Mucosa of rectum (tissue), 2 donors: ENCODE results near the gene NTSR1.

Experiments
- H3K27ac ChIP-seq, 2 donors: one replicate each; pipeline ENCODE4 v1.7.0; 2013; ENCODE audit warnings: inconsistent platforms in 2 of 2, low read depth in 2 of 2, low read length in 2 of 2
- H3K27me3 ChIP-seq, 2 donors: one replicate each; pipeline ENCODE4 v1.7.0; 2013; ENCODE audit warnings: low read length in 2 of 2; ENCODE audit not compliant: control insufficient read depth in 2 of 2, insufficient read depth in 2 of 2
- H3K36me3 ChIP-seq, 2 donors: one replicate each; pipeline ENCODE4 v1.7.0; 2013; ENCODE audit warnings: low read length in 2 of 2; ENCODE audit not compliant: control insufficient read depth in 2 of 2, insufficient read depth in 2 of 2
- H3K4me1 ChIP-seq, 2 donors: one replicate each; pipeline ENCODE4 v1.7.0; 2013; ENCODE audit warnings: low read length in 2 of 2, mild to moderate bottlenecking in 1 of 2; ENCODE audit not compliant: control insufficient read depth in 2 of 2, insufficient read depth in 2 of 2
- H3K4me3 ChIP-seq, 2 donors: one replicate each; pipeline ENCODE4 v1.7.0; 2013; ENCODE audit warnings: low read length in 2 of 2
- H3K9ac ChIP-seq, 2 donors: one replicate each; pipeline ENCODE4 v1.7.0; 2013; ENCODE audit warnings: low read length in 2 of 2, low read depth in 1 of 2, mild to moderate bottlenecking in 1 of 2
- H3K9me3 ChIP-seq, 2 donors: one replicate each; pipeline ENCODE4 v1.7.0; 2013; ENCODE audit warnings: low read length in 2 of 2; ENCODE audit not compliant: control insufficient read depth in 2 of 2
- donor health status: healthy.
- donor health status: Normal muscosa, but diverticular disease.

NTSR1 gene

DNA sequence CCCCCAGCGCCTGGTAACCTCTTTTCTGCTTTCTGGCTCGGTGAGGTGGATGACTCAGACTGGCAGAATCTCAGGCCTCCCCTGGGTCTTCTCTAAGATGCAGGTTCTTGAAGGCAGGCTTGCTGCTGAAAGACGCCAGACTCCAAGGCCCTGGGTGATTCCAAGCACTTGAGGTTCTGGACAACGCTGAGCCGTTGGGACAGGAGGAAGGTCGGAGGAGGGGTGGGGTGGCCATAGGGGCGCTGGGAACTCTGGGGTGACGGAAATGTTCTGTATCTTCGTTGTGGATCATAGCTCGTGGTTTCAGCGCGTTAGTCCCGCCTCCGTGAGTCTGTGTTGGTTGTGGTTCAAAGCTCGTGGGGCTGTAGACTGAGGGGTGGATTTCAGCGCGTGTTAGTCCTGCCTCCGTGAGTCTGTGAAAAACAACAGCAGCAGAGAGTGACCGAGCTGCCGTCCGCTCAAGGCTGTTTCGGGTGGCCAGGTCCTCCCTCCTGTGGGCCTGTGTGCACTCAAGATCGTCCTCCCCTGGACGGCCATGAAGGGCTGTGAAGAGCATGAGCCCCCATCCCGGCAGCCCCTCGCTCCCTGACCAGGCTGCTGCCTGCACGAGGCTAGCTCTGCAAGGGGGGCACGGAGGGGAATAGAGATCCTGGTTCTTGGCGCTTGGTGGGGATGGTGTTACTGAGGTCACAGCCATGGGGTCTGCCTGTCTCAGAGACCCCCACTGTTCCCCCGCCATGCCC lies 7.7 kb downstream of the NTSR1 start:
- Histone ChIP-seq H3K9ac (no peak overlapping the region), H3K4me3 (no peak overlapping the region), H3K36me3 (no peaks in the 10 kb centered on the region), H3K27ac (peak overlapping the region in 1 of 2 donors; percentile 16), H3K27me3 (no peaks in the 10 kb centered on the region), H3K9me3 (no peaks in the 10 kb centered on the region), H3K4me1 (peaks cover 0 to 2% of the 10 kb centered on the region in 2 donors)

DNA sequence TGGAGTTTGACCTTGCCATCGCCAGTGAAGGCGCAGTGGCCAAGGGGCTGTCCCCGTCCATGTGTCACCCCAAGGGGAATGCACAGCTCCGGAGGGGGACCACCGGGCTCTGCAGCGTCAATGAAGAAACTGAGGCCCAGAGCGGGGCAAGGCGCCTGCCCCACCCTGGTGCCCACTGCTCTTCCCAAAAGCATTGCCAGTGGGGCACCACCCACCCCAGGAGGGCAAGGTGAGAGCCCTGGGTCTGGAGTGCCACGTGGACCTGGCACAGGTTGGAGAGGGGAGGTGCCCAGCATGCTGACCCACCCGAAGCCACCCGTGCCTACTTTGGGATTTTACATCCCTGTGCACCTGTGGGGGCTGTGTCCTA lies 8.3 kb downstream of the NTSR1 start:
- no peaks in the 10 kb centered on the region for H3K9me3 ChIP-seq

DNA sequence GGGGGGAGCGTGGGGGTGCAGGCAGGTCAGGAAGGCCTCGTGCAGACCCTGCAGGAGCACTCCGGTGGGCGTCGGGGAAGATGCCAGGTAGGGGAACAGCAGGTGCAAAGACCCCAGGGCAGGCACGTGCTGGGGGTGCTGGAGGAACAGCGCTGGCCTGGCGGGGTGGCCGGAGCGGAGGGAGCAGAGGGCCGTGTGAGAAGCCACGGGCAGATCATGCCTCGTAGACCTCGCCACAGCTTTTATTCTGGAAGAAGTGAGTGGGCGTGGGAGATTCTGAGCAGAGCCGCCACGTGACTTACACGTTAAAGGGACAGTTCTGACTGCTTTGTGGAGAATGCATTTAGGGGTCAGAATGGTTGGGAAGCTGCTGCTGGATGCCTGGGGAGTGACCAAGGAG lies 9.3 kb downstream of the NTSR1 start:
- Histone ChIP-seq H3K36me3 (no peaks in the 10 kb centered on the region), H3K4me3 (no peak overlapping the region), H3K4me1 (peaks cover 0 to 2% of the 10 kb centered on the region in 2 donors), H3K27ac (no peak overlapping the region), H3K9ac (no peak overlapping the region), H3K27me3 (peaks cover 0 to 5% of the 10 kb centered on the region in 2 donors), H3K9me3 (no peaks in the 10 kb centered on the region)

More for the DNA sequence above, 8.3 kb downstream of the NTSR1 start:
- Histone ChIP-seq H3K9ac (no peak overlapping the region), H3K4me3 (no peak overlapping the region), H3K4me1 (peaks cover 0 to 2% of the 10 kb centered on the region in 2 donors), H3K27me3 (no peaks in the 10 kb centered on the region), H3K27ac (peak overlapping the region in 1 of 2 donors; percentile 7), H3K36me3 (no peaks in the 10 kb centered on the region)

DNA sequence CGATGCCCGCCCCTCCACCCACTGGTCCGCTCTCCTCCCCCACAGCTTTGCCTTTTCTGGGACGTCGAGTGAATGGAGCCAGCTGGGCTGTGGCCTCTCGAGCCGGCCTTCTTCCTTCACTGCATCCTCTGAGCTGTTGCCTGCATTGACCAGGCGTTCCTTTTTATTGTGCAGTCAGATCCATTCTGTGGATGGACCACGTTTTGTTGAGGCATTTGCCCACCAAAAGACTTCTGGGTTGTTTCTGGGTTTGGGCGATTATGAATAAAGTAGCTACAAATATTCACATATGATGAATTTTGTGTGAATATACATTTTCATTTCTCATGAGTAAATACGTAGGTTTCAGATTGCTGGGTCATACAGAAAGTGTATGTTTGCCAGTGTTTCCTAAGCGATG lies 9.9 kb downstream of the NTSR1 start:
- Histone ChIP-seq H3K27ac (no peak overlapping the region), H3K9me3 (no peaks in the 10 kb centered on the region), H3K4me1 (peaks cover 0 to 2% of the 10 kb centered on the region in 2 donors), H3K36me3 (no peaks in the 10 kb centered on the region), H3K9ac (no peak overlapping the region), H3K27me3 (peaks cover 0 to 5% of the 10 kb centered on the region in 2 donors), H3K4me3 (no peak overlapping the region)

DNA sequence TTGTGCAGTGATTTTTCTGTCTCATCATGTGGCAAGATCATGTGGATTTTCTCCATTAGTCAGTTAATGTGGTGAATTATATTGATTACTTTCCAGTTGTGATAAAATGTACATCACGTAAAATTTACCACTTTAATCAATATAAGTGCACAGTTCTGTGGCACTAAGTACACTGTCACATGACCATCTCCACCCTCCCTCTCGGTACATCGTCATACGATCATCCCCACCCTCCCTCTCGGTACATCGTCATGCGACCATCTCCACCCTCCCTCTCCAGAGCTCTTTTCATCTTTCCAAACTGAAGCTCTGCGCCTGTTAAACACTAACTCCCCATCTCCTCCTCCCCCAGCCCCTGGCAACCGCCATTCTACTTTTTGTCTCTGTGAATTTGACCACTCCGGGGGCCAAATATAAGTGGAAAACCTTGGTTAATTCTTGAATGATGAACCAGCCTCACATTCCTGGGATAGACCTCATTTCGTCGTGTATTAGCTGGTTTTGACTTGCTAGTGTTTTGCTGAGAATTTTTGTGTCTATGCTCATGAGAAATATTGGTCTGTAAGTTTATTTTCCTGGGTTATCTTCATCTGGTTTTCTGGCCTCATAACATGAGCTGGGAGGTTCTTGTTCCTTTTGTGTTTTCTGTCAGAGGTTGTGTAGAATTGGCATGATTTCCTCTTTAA lies 10.8 kb downstream of the NTSR1 start:
- H3K4me3 ChIP-seq, result no peak overlapping the region
- H3K27ac ChIP-seq, result no peak overlapping the region
- peaks cover 0 to 2% of the 10 kb centered on the region in 2 donors for H3K4me1 ChIP-seq
- H3K9ac ChIP-seq, result no peak overlapping the region
- H3K27me3 ChIP-seq, result peaks cover under 1 to 5% of the 10 kb centered on the region in 2 donors
- H3K36me3 ChIP-seq, result no peaks in the 10 kb centered on the region
- no peaks in the 10 kb centered on the region for H3K9me3 ChIP-seq

DNA sequence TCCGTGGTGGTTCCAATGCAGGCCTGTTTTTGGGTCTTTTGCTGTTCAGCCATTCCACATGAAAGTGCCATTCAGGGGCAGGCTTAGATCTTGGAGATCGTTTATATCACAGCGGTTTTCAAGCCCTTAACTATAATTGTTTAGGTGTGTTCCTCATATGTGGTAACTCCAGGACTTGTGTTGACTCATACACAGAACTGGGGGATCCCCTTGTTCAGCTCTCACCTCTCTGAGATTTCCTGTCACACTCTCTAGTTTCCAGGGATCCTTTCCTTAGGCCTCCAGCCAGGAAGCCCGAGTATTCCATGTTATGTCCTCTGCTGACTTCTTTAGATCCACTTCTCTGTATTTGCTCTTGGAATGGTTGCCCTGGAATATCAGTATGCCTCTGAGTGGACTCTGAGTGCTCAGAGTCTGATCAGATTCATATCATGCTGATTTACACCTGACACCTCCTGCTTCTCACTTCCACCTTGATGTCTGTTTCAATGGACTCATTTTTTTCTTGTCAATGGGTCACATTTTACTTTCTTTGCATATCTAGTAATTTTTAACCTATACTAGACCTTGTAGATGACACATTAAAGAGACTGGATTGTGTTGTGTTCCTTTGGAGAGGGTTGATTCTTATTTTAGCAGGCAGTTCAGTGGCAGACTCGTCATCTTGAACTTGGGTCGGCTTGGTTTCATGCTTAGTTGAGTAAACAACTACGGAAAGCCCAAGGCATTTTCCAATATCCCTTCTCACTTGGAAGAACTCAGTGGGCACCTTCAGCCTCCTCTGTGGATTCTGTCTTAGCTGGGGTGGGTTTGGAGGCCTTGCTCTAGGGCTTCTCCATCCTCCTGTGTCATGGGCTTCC lies 13.1 kb downstream of the NTSR1 start:
- no peak overlapping the region for H3K27ac ChIP-seq
- H3K27me3 ChIP-seq, result peaks cover 5 to 10% of the 10 kb centered on the region in 2 donors
- H3K9me3 ChIP-seq, result no peaks in the 10 kb centered on the region

DNA sequence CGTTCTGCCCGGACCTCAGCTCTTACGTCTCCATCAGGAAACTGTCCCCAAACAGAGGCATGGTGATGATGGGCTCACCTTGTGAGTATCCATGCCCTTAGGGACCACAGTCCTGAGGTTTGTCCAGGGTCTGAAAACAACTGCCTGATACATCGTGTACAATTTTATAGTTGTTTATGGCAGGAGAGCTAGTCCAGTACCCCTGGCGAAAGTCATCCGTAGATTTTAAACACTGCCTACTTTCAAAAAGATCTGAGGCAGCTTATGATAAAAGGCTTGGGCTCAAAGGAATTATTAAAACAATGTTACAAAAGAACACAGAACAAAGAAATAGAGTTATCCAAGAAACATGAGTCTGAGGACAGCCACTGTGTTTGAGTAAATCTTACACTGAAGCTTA lies 14.0 kb downstream of the NTSR1 start:
- no peaks in the 10 kb centered on the region for H3K4me1 ChIP-seq
- H3K9ac ChIP-seq, result no peak overlapping the region

More for the DNA sequence above, 13.1 kb downstream of the NTSR1 start:
- peaks cover 0 to 2% of the 10 kb centered on the region in 2 donors for H3K4me1 ChIP-seq
- no peak overlapping the region for H3K4me3 ChIP-seq
- no peak overlapping the region for H3K9ac ChIP-seq
- no peaks in the 10 kb centered on the region for H3K36me3 ChIP-seq

DNA sequence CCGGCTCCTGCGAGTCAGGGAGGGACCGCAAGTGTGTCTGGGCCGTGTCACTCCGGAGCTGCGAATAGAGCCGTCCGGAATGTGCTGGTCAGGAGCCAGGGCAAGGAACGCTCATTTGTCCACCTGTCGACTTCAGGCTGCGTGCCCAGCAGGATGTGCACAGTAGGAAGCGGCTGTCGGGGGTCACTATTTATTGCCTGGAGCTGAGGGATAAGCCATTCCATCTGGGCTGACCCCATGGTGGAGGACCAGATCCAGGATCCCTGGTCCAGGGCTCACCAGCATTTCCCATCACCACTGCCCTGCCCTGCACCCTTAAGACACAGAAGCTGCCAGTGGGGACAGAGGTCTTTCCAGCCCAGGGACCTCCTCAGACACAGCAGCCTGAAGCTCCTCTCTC lies 14.7 kb downstream of the NTSR1 start:
- H3K27me3 ChIP-seq, result peaks cover 5 to 10% of the 10 kb centered on the region in 2 donors
- H3K4me3 ChIP-seq, result no peak overlapping the region
- no peak overlapping the region for H3K9ac ChIP-seq
- no peaks in the 10 kb centered on the region for H3K9me3 ChIP-seq
- no peaks in the 10 kb centered on the region for H3K4me1 ChIP-seq
- no peaks in the 10 kb centered on the region for H3K36me3 ChIP-seq
- H3K27ac ChIP-seq, result no peak overlapping the region

More for the DNA sequence above, 14.0 kb downstream of the NTSR1 start:
- Histone ChIP-seq H3K27me3 (peaks cover 5 to 10% of the 10 kb centered on the region in 2 donors), H3K9me3 (no peaks in the 10 kb centered on the region), H3K4me3 (no peak overlapping the region), H3K27ac (no peak overlapping the region), H3K36me3 (no peaks in the 10 kb centered on the region)

DNA sequence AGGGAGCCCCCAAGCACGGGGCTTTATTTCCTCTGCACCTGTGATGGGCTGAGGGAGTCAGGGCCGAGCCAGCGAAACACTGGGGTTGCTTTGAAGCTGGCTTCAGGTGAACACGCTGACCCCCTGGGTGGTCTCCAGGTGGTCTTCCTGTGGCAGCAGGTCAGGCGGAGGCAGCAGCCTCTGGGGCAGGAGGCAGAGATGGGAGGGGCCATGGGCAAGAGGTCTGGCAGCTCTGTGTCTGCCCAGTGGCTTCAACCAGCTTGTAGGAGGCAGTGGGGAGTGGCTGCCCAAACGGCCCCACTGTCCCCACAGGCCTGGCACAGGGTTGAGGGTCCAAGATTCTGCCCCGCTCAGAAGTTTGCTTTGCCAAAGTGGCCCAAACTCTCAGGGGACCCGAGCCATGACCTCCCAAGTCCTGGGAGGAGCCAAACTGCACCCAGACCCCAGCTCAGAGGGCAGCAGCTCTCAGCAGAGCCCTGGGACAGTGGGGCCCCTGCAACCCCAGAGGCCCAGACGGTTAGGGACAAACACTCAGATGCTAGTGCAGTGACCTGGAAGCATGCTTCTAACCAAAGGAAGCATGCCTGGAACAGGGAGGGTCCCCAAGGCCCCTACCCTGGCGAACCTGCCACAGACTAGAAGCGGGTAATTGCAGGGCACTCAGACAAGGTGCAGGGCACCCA lies 15.3 kb downstream of the NTSR1 start:
- no peaks in the 10 kb centered on the region for H3K4me1 ChIP-seq
- H3K4me3 ChIP-seq, result no peak overlapping the region
- H3K27me3 ChIP-seq, result peaks cover 5 to 10% of the 10 kb centered on the region in 2 donors
- no peak overlapping the region for H3K9ac ChIP-seq
- no peaks in the 10 kb centered on the region for H3K9me3 ChIP-seq
- H3K27ac ChIP-seq, result no peak overlapping the region
- no peaks in the 10 kb centered on the region for H3K36me3 ChIP-seq
